ENCODE measurements around the gene KDM6B.
A peak's percentile ranks its signal among the peaks of the same experiment; 100 is the strongest.

The KDM6B gene

DNA sequence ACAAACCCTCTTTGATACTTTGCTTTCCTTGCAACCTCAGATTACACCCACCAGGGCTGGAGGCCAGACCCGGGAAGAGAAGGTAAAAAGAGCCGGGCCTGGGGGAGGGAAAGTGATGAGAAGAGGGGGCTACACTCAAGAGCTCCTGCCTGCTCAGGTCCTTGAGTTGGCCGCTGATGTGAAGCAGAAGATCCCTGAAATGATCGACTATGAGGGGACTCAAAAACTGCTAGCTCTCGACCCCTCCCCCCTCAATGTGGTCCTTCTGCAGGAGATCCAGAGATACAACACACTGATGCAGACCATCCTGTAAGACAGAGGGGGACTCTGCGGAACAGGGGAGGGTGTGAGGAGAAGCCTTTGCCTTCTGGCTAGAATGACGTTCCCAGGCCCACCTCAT, 2.8 kb upstream of the KDM6B start:
- DNase-seq (ENCODE audit: low read depth): no peak
- no peak overlapping the region for H3K4me3 ChIP-seq (ENCODE audit: low read depth, low read length)
- TF ChIP-seq, protein P1, sequence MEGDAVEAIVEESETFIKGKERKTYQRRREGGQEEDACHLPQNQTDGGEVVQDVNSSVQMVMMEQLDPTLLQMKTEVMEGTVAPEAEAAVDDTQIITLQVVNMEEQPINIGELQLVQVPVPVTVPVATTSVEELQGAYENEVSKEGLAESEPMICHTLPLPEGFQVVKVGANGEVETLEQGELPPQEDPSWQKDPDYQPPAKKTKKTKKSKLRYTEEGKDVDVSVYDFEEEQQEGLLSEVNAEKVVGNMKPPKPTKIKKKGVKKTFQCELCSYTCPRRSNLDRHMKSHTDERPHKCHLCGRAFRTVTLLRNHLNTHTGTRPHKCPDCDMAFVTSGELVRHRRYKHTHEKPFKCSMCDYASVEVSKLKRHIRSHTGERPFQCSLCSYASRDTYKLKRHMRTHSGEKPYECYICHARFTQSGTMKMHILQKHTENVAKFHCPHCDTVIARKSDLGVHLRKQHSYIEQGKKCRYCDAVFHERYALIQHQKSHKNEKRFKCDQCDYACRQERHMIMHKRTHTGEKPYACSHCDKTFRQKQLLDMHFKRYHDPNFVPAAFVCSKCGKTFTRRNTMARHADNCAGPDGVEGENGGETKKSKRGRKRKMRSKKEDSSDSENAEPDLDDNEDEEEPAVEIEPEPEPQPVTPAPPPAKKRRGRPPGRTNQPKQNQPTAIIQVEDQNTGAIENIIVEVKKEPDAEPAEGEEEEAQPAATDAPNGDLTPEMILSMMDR (IDR thresholded peaks at IDR 0.05; ENCODE audit: control insufficient read depth, extremely low read depth, insufficient read depth): no peak

DNA sequence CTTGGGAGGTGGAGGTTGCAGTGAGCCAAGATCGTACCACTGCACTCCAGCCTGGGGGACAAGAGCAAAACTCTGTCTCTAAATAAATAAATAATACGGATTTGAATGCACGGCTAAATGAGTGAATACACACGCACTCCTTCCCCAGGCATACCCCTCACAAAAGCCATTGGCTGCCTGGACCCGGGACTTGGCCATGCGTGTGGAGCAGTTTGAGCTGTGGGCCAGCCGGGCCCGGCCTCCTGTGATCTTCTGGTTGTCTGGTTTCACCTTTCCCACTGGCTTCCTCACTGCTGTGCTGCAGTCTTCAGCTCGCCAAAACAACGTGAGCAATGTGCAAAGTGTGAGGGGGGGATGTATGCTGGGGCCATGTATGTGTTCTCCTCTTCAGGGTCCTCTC, 1.6 kb upstream of the KDM6B start:
- TF ChIP-seq, protein P1 (IDR thresholded peaks at IDR 0.05; ENCODE audit: control insufficient read depth, extremely low read depth, insufficient read depth): no peak
- no peak for DNase-seq (ENCODE audit: low read depth)
- no peak overlapping the region for H3K4me3 ChIP-seq (ENCODE audit: low read depth, low read length)

DNA sequence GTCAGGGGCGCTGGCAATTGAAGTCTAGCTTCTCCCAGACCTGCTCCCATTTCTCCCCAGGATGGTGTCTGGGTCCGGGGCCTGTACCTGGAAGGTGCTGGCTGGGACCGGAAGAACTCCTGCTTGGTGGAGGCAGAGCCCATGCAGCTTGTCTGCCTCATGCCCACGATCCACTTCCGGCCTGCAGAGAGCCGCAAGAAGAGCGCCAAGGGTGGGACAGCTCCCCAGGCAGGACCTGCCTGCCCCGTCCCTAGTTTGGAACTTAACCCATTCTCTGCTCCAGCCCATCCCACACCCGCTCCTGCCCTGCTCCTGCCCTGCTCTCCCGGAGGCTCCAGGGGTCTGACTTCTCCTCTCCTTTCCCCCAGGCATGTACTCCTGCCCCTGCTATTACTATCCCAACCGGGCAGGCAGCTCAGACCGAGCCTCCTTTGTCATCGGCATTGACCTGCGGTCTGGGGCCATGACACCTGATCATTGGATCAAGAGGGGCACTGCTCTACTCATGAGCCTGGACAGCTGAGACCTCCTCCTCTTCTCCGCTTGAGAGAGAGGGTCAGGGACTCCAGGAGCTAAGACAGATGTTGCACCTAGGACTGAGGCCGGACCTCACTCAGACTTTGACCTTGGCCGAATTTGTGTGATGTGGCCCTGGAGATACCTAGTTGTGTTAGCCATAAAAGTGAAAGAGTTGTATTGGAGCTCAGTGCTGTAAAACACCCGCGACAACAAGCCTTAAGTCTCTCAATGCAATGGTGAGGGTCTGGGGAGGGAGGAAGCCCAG, 814 bp upstream of the KDM6B start:
- H3K4me3 ChIP-seq (ENCODE audit: low read depth, low read length): peak overlapping the region; percentile 62
- DNase-seq (ENCODE audit: low read depth): no peak
- TF ChIP-seq, protein P1 (IDR thresholded peaks at IDR 0.05; ENCODE audit: control insufficient read depth, extremely low read depth, insufficient read depth): no peak

DNA sequence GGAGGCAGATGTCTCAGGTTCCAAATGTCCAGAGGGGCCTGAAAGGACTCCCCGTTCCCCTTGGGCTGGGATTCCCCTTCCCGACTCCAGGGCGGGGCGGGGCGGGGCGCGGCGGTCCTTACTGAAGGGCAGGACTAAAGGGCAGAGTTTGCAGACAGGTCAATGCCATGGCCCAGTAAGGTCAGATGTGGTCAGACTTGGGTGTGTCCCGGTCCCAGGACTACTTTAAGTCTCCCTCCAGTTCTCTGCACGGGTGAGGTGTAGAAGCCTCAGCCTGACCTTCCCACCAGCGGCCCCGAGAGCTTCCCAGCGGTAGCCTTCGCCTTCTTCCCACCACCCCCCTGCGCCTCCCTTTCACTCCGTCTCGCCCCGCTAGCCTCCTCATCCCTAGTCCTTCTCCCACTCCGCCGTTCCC, 532 bp downstream of the KDM6B start:
- TF ChIP-seq, protein P1 (IDR thresholded peaks at IDR 0.05; ENCODE audit: control insufficient read depth, extremely low read depth, insufficient read depth): no peak
- H3K4me3 ChIP-seq (ENCODE audit: low read depth, low read length): peak overlapping the region; percentile 62
- DNase-seq (ENCODE audit: low read depth): no peak

DNA sequence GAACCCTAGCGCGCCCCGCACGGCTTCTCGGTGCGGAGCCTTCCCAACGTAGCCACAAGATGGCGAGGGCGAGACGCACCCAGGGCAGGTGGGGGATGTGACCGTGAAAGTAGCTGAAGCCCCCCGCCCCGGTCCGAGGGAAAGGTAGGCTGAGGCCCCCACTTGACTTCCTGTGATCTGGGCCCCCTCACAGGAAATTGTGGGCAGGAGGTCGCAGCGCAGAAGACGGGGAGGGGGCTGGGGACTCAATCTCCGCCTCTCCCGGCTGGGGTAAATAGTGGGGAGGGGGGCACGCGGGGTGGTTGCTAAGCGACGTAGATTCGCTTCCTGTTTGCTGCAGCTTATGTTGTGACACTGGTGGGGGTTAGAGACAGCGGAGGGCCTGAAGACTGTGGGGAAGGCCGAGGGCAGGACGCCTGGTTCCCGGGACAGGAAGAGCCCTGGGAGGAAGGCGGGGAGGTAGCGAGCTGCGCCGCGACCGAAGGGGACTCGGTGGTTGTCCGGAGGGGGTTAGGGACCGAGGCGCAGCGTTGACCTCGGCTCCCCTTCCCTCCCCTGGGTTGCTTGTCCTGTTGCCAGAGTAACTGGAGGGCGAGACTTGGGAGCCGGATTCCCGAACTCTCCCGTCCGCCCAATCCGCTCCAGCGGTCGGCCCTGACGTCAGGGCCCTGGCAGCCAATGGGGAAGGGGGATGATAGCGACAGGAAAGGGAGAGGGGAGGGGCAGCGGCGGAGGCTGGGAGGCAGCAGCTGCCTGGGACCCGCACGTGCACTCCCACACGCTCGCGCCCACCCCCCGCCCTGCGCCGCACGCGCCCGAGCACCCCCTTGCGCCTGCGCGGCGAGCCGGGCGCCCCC, 1.2 kb downstream of the KDM6B start:
- TF ChIP-seq, protein P1 (IDR thresholded peaks at IDR 0.05; ENCODE audit: control insufficient read depth, extremely low read depth, insufficient read depth): peak; percentile 86
- DNase-seq (ENCODE audit: low read depth): peak; percentile 98
- peak overlapping the region; percentile 62 for H3K4me3 ChIP-seq (ENCODE audit: low read depth, low read length)

DNA sequence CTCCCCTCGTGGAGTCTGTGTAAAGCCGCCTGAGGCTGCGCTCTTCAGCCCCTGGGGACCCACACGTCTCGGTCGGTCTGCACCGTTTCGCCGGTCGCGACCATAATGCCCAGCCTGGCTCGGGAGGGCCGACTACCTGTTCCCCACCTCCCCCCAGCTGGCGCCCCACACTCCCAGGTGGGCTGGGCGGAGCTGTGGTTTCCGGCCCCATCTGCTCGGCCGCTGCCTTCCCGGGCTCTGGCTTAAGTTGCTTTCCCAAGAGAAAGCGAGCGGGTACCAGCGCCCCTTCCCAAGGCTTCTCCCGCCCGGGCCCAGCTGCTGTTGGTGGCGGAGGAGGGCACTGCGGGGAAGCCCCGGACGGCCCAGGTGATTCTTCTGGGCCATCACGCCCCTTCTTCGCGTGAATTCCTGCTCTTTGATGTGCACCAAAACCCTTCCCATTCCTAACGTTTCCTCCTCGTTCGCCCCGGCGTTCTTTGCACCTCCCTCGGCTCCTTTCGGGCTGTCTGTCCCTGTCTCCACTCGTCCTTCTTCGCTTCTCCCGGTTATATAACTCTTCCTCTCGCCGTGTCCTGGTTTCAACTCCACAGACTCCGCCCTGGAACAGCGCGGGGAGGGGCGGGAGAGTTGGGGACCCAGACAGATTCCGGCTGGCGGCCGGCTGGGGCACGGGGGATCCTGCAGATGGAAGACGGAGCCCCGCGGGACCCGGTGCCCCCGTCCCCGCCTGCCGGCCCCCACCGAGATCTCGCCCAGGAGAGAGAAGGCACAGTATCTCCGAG, 2.0 kb downstream of the KDM6B start:
- H3K4me3 ChIP-seq (ENCODE audit: low read depth, low read length): peak overlapping the region; percentile 62
- TF ChIP-seq, protein P1 (IDR thresholded peaks at IDR 0.05; ENCODE audit: control insufficient read depth, extremely low read depth, insufficient read depth): no peak
- DNase-seq (ENCODE audit: low read depth): no peak

Data from LNCaP clone FGC (cell line).